ENCODE data around the gene OLFML2B.

DNA sequence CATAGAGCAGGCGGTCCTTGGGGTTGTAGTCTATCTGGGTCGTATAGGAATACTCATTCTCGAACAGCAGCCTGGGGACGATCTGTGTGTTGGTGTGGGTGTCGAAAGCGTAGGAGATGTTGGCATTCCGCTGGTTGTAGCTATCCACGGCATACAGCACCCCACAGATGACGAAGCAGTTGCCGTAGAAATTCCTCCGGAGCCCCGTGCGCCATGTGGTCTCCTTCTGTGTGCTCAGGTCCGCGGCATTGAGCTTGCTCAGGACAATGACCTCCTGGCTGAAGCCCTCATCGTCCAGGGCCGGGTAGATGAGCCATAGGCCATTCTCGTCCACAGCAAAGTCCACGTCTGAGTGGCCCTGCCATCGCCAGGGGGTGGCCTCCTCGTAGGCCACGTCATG, 39.9 kb downstream of the OLFML2B start:
- TF ChIP-seq, protein P1, sequence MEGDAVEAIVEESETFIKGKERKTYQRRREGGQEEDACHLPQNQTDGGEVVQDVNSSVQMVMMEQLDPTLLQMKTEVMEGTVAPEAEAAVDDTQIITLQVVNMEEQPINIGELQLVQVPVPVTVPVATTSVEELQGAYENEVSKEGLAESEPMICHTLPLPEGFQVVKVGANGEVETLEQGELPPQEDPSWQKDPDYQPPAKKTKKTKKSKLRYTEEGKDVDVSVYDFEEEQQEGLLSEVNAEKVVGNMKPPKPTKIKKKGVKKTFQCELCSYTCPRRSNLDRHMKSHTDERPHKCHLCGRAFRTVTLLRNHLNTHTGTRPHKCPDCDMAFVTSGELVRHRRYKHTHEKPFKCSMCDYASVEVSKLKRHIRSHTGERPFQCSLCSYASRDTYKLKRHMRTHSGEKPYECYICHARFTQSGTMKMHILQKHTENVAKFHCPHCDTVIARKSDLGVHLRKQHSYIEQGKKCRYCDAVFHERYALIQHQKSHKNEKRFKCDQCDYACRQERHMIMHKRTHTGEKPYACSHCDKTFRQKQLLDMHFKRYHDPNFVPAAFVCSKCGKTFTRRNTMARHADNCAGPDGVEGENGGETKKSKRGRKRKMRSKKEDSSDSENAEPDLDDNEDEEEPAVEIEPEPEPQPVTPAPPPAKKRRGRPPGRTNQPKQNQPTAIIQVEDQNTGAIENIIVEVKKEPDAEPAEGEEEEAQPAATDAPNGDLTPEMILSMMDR (IDR thresholded peaks at IDR 0.05), result no peak
- no peak for TF ChIP-seq POLR2A (IDR thresholded peaks at IDR 0.05)
